H9 (cell line): ENCODE data around the gene SAFB. TPM values are rescaled to one million over a fixed set of nuclear protein-coding genes. Genes with fewer than 3 reads are reported as not detected.

Experiments used
- DNase-seq: peaks from one replicate; pipeline ENCODE4 v3.0.0-alpha.2; 2017
- H2AFZ ChIP-seq: one replicate; pipeline ENCODE4 v1.6.1; 2013; ENCODE audit warnings: mild to moderate bottlenecking, low read length, control low read depth, moderate library complexity
- H2AK5ac ChIP-seq: 2 replicates; pipeline ENCODE4 v1.6.1; 2013; ENCODE audit warnings: low read length, control low read depth, mixed read lengths; ENCODE audit not compliant: insufficient read length
- H2BK120ac ChIP-seq: one replicate; pipeline ENCODE4 v1.6.1; 2013; ENCODE audit warnings: low read depth, mild to moderate bottlenecking, low read length, control low read depth, inconsistent platforms; ENCODE audit not compliant: poor library complexity, severe bottlenecking
- H2BK12ac ChIP-seq: 2 replicates; pipeline ENCODE4 v1.6.1; 2013; ENCODE audit warnings: low read length, control low read depth, mixed read lengths, low read depth; ENCODE audit not compliant: insufficient read length
- H2BK15ac ChIP-seq: 2 replicates; pipeline ENCODE4 v1.6.1; 2013; ENCODE audit warnings: low read depth, low read length, control low read depth
- H2BK20ac ChIP-seq: one replicate; pipeline ENCODE4 v1.6.1; 2013; ENCODE audit warnings: low read depth, mild to moderate bottlenecking, low read length, control low read depth, inconsistent platforms; ENCODE audit not compliant: poor library complexity, severe bottlenecking
- H2BK5ac ChIP-seq: 2 replicates; pipeline ENCODE4 v1.6.1; 2013; ENCODE audit warnings: low read length, control low read depth, mixed read lengths; ENCODE audit not compliant: insufficient read length
- H3K14ac ChIP-seq: 2 replicates; pipeline ENCODE4 v1.6.1; 2013; ENCODE audit warnings: low read length, control low read depth; ENCODE audit not compliant: insufficient read depth
- H3K18ac ChIP-seq: 2 replicates; pipeline ENCODE4 v1.6.1; 2013; ENCODE audit warnings: low read depth, mild to moderate bottlenecking, mixed read lengths, low read length, control low read depth; ENCODE audit not compliant: insufficient read length
- H3K23ac ChIP-seq: 2 replicates; pipeline ENCODE4 v1.6.1; 2013; ENCODE audit warnings: low read length, control low read depth, mixed read lengths, low read depth; ENCODE audit not compliant: insufficient read length
- H3K23me2 ChIP-seq: 2 replicates; pipeline ENCODE4 v1.6.1; 2013; ENCODE audit warnings: low read depth, mild to moderate bottlenecking, mixed read lengths, low read length, control low read depth; ENCODE audit not compliant: insufficient read length, poor library complexity, severe bottlenecking
- H3K27ac ChIP-seq: 2 replicates; pipeline ENCODE4 v1.5.1; 2013; ENCODE audit warnings: low read length, control low read depth, mixed read lengths, low read depth; ENCODE audit not compliant: insufficient read length
- H3K27me3 ChIP-seq: 2 replicates; pipeline ENCODE4 v1.6.1; 2013; ENCODE audit warnings: low read length, control low read depth, inconsistent platforms; ENCODE audit not compliant: insufficient read depth
- H3K4ac ChIP-seq: 2 replicates; pipeline ENCODE4 v1.6.1; 2013; ENCODE audit warnings: low read depth, mild to moderate bottlenecking, control low read depth, inconsistent platforms, low read length, moderate library complexity
- H3K4me1 ChIP-seq: 2 replicates; pipeline ENCODE4 v1.6.1; 2013; ENCODE audit warnings: low read length, control low read depth, inconsistent platforms; ENCODE audit not compliant: insufficient read depth
- H3K4me2 ChIP-seq: 2 replicates; pipeline ENCODE4 v1.6.1; 2013; ENCODE audit warnings: low read length, control low read depth, mixed read lengths; ENCODE audit not compliant: insufficient read length, insufficient read depth
- H3K56ac ChIP-seq: 2 replicates; pipeline ENCODE4 v1.6.1; 2013; ENCODE audit warnings: low read depth, mild to moderate bottlenecking, mixed read lengths, low read length, control low read depth; ENCODE audit not compliant: insufficient read length
- H3K79me1 ChIP-seq: 2 replicates; pipeline ENCODE4 v1.6.1; 2013; ENCODE audit warnings: low read depth, mild to moderate bottlenecking, moderate library complexity, low read length, control low read depth, inconsistent platforms; ENCODE audit not compliant: insufficient read depth, poor library complexity, severe bottlenecking
- H3K79me2 ChIP-seq: 2 replicates; pipeline ENCODE4 v1.6.1; 2013; ENCODE audit warnings: low read length, control low read depth, inconsistent platforms; ENCODE audit not compliant: insufficient read depth
- H3K9ac ChIP-seq: 2 replicates; pipeline ENCODE4 v1.6.1; 2013; ENCODE audit warnings: low read length, control low read depth, mixed read lengths; ENCODE audit not compliant: insufficient read length; ENCODE audit errors: extremely low read depth
- H3K9me3 ChIP-seq: one replicate; pipeline ENCODE4 v1.6.1; 2013; ENCODE audit warnings: low read depth, low read length, inconsistent platforms; ENCODE audit not compliant: control insufficient read depth
- H3T11ph ChIP-seq: one replicate; pipeline ENCODE4 v1.6.1; 2013; ENCODE audit warnings: mild to moderate bottlenecking, low read length, control low read depth, inconsistent platforms
- H4K20me1 ChIP-seq: one replicate; pipeline ENCODE4 v1.6.1; 2013; ENCODE audit not compliant: control insufficient read depth, insufficient read length, insufficient read depth
- H4K5ac ChIP-seq: 2 replicates; pipeline ENCODE4 v1.6.1; 2013; ENCODE audit warnings: low read depth, mild to moderate bottlenecking, mixed read lengths, low read length, control low read depth; ENCODE audit not compliant: insufficient read length
- H4K8ac ChIP-seq: replicated peaks from 2 replicates; pipeline ENCODE4 v1.6.1; 2013; ENCODE audit warnings: low read length, control low read depth, mixed read lengths, low read depth; ENCODE audit not compliant: insufficient read length
- H4K91ac ChIP-seq: 2 replicates; pipeline ENCODE4 v1.6.1; 2013; ENCODE audit warnings: low read depth, mild to moderate bottlenecking, moderate library complexity, mixed read lengths, low read length, control low read depth; ENCODE audit not compliant: insufficient read length
- H3K27ac Mint-ChIP-seq, 3 experiments: 2 replicates in 2 of 3; 3 replicates in 1 of 3; pipeline ENCODE4 v1.8.0; 2020 to 2021; ENCODE audit warnings: mixed read lengths in 3 of 3, mild to moderate bottlenecking in 1 of 3, moderate library complexity in 1 of 3
- H3K27me3 Mint-ChIP-seq: 2 replicates; pipeline ENCODE4 v1.8.0; 2021; ENCODE audit warnings: low read depth, mild to moderate bottlenecking, moderate library complexity, mixed read lengths
- H3K36me3 Mint-ChIP-seq, 3 experiments: 2 replicates in 2 of 3; 3 replicates in 1 of 3; pipeline ENCODE4 v1.8.0; 2020 to 2021; ENCODE audit warnings: low read depth in 3 of 3, mixed read lengths in 3 of 3; ENCODE audit not compliant: insufficient read depth in 1 of 3
- H3K4me1 Mint-ChIP-seq, 2 experiments: 2 replicates each; pipeline ENCODE4 v1.8.0; 2020; ENCODE audit warnings: mixed read lengths in 2 of 2
- H3K4me3 Mint-ChIP-seq, 2 experiments: 2 replicates in 1 of 2; 3 replicates in 1 of 2; pipeline ENCODE4 v1.8.0; 2020 to 2021; ENCODE audit warnings: mild to moderate bottlenecking in 2 of 2, mixed read lengths in 2 of 2, moderate library complexity in 1 of 2
- H3K9me3 Mint-ChIP-seq, 2 experiments: 2 replicates in 1 of 2; 3 replicates in 1 of 2; pipeline ENCODE4 v1.8.0; 2020; ENCODE audit warnings: mild to moderate bottlenecking in 2 of 2, mixed read lengths in 2 of 2, moderate library complexity in 1 of 2
- CTCF ChIP-seq: fragments of 200-600 bp; sonication (generic); conservative IDR thresholded peaks from 3 replicates; pipeline ENCODE4 v1.8.0; 2021; ENCODE audit warnings: antibody characterized with exemption, mild to moderate bottlenecking
- WGBS: extraction: QIAGEN DNeasy Blood & Tissue Kit; methylation state at CpG from one replicate; pipeline ENCODE4 v1.1.7; 2013; ENCODE audit warnings: missing lambda C conversion rate, low lambda C conversion rate, mixed read lengths; ENCODE audit not compliant: insufficient read length; ENCODE audit errors: extremely low coverage; 5-methylcytosine and 5-hydroxymethylcytosine counted together
- total RNA-seq: library from RNA; stranded (reverse); gene quantifications from 2 replicates; pipeline ENCODE4 v1.2.1, GENCODE V29; 2021

SAFB gene
- total RNA-seq, 1 experiment from 2014 or later = 110 TPM

- Histone ChIP-seq H3K27ac (no peak overlapping the region), H3K4me1 (no peaks in the 10 kb centered on the region; the same call in 1 of the 2 replicates), H2AFZ (no peak overlapping the region), H3K4ac (no peak overlapping the region), H3K27me3 (no peaks in the 10 kb centered on the region), H4K20me1 (no peaks in the 10 kb centered on the region), H3K56ac (no peak overlapping the region), H4K8ac (no peak overlapping the region), H2BK5ac (no peak overlapping the region), H2BK15ac (no peak overlapping the region), H3K9ac (no peak overlapping the region), H4K91ac (no peak overlapping the region), H4K5ac (no peak overlapping the region), H3T11ph (no peak overlapping the region), H3K4me2 (no peak overlapping the region), H3K79me1 (no peaks in the 10 kb centered on the region), H2BK120ac (no peak overlapping the region), H3K23ac (no peak overlapping the region), H2AK5ac (no peak overlapping the region), H3K18ac (no peak overlapping the region), H3K79me2 (no peaks in the 10 kb centered on the region), H3K23me2 (no peaks in the 10 kb centered on the region), H3K9me3 (no peaks in the 10 kb centered on the region), H3K14ac (no peak overlapping the region), H2BK20ac (no peak overlapping the region), H2BK12ac (no peak overlapping the region)
- Mint-ChIP-seq H3K4me1 (peaks cover 5 to 10% of the 10 kb centered on the region in 2 experiments), H3K4me3 (no peak overlapping the region), H3K9me3 (no peaks in the 10 kb centered on the region; a peak in 1 of 5 replicates), H3K27me3 (no peaks in the 10 kb centered on the region), H3K36me3 (peaks cover 41 to 89% (median 80%) of the 10 kb centered on the region in 3 experiments), H3K27ac (no peak overlapping the region)
- WGBS = no CpG with 5 or more reads among the region's 17 CpGs
- TF ChIP-seq CTCF = no peak
- DNase-seq = no peak
Observed at GRCh38 chr19:5591476-5591875, 31.4 kb upstream of the SAFB start.
